Raji (cell line): Measurements from ENCODE around the gene GPR3.

Experiments
- POLR2A ChIP-seq: IDR thresholded peaks from 2 replicates; pipeline ENCODE4 v1.6.1; 2011; ENCODE audit warnings: low read depth, low read length, control low read depth; ENCODE audit not compliant: insufficient read depth

Gene GPR3

GRCh38 chr1:27400082-27400962 is 7.9 kb downstream of the GPR3 start:
- TF ChIP-seq POLR2A = no peak

- TF ChIP-seq POLR2A = no peak
These were observed 8.5 kb downstream of the GPR3 start for GRCh38 chr1:27400963-27401341.

- TF ChIP-seq POLR2A = no peak
These were observed 9.9 kb downstream of the GPR3 start for GRCh38 chr1:27402349-27402754.

GRCh38 chr1:27403065-27403726 is 10.8 kb downstream of the GPR3 start:
- no peak for TF ChIP-seq POLR2A

- no peak for TF ChIP-seq POLR2A
These were observed 11.5 kb downstream of the GPR3 start for GRCh38 chr1:27403931-27404330.

- no peak for TF ChIP-seq POLR2A
These were observed 12.7 kb downstream of the GPR3 start for GRCh38 chr1:27405074-27405473.

GRCh38 chr1:27406362-27406680 is 13.9 kb downstream of the GPR3 start:
- no peak for TF ChIP-seq POLR2A

GRCh38 chr1:27408151-27408550 is 15.7 kb downstream of the GPR3 start:
- TF ChIP-seq POLR2A = no peak

- TF ChIP-seq POLR2A = no peak
These were observed 17.2 kb downstream of the GPR3 start for GRCh38 chr1:27409669-27410068.

- no peak for TF ChIP-seq POLR2A
These were observed 18.3 kb downstream of the GPR3 start for GRCh38 chr1:27410709-27411108.

- no peak for TF ChIP-seq POLR2A
These were observed 20.1 kb downstream of the GPR3 start for GRCh38 chr1:27412502-27412901.

GRCh38 chr1:27413004-27413403 is 20.6 kb downstream of the GPR3 start:
- no peak for TF ChIP-seq POLR2A

- no peak for TF ChIP-seq POLR2A
These were observed 21.7 kb downstream of the GPR3 start for GRCh38 chr1:27414091-27414490.

- no peak for TF ChIP-seq POLR2A
These were observed 24.1 kb downstream of the GPR3 start for GRCh38 chr1:27416387-27417111.

GRCh38 chr1:27417713-27418112 is 25.3 kb downstream of the GPR3 start:
- TF ChIP-seq POLR2A = no peak
